Cardiac muscle cell (in vitro differentiated cells and primary cell): ENCODE measurements around the gene SEC14L1. TPM values are rescaled to one million over a fixed set of nuclear protein-coding genes. Genes with fewer than 3 reads are reported as not detected.

Experiments used
- DNase-seq, 2 donors: peaks; one replicate each; pipeline versions ENCODE4 v3.0.0 to v3.0.0-alpha.2; 2010 to 2017; ENCODE audit warnings: low read depth in 1 of 2, low spot score in 1 of 2
- H3K27ac ChIP-seq: fragments of 200-600 bp; sonication (generic); 2 replicates; pipeline ENCODE4 v1.5.1; 2016
- H3K27me3 ChIP-seq: fragments of 200-600 bp; sonication (generic); 2 replicates; pipeline ENCODE4 v1.6.0; 2016; ENCODE audit warnings: control low read depth
- H3K36me3 ChIP-seq: fragments of 200-600 bp; sonication (generic); 2 replicates; pipeline ENCODE4 v1.5.1; 2016; ENCODE audit warnings: control low read depth
- H3K4me1 ChIP-seq: fragments of 200-600 bp; sonication (generic); 2 replicates; pipeline ENCODE4 v1.8.1; 2017; ENCODE audit warnings: low read depth, mild to moderate bottlenecking, mixed run types
- H3K4me3 ChIP-seq: fragments of 200-600 bp; sonication (generic); 2 replicates; pipeline ENCODE4 v1.5.1; 2016; ENCODE audit warnings: mild to moderate bottlenecking
- H3K9me3 ChIP-seq: fragments of 200-600 bp; sonication (generic); 2 replicates; pipeline ENCODE4 v1.5.1; 2017; ENCODE audit warnings: low read depth, mild to moderate bottlenecking, control low read depth
- polyA plus RNA-seq: library from polyadenylated mRNA; unstranded; fragments of >200 nt; fragmentation: Nextera tagmentation; extraction: Ambion mirVana; gene quantifications from 2 replicates; pipeline ENCODE4 v1.2.1, GENCODE V29; 2016
- total RNA-seq: library from RNA; depleted of rRNA; stranded (reverse); fragments of >200 nt; gene quantifications from 2 replicates; pipeline ENCODE4 v1.2.3, GENCODE V29; 2016
- TF ChIP-seq, protein P1 (sequence below): IDR thresholded peaks from 2 replicates; pipeline ENCODE4 v1.5.1; 2012; ENCODE audit warnings: low read depth, mild to moderate bottlenecking, low read length

The SEC14L1 gene
- total and polyA plus RNA-seq, 2 experiments from 2014 or later = 25.5 to 30.0 TPM

- H3K4me3 ChIP-seq = no peak overlapping the region
- no peaks in the 10 kb centered on the region for H3K4me1 ChIP-seq
- no peaks in the 10 kb centered on the region for H3K9me3 ChIP-seq
- H3K36me3 ChIP-seq = no peaks in the 10 kb centered on the region
- H3K27me3 ChIP-seq = peaks cover 2% of the 10 kb centered on the region
- TF ChIP-seq, protein P1, sequence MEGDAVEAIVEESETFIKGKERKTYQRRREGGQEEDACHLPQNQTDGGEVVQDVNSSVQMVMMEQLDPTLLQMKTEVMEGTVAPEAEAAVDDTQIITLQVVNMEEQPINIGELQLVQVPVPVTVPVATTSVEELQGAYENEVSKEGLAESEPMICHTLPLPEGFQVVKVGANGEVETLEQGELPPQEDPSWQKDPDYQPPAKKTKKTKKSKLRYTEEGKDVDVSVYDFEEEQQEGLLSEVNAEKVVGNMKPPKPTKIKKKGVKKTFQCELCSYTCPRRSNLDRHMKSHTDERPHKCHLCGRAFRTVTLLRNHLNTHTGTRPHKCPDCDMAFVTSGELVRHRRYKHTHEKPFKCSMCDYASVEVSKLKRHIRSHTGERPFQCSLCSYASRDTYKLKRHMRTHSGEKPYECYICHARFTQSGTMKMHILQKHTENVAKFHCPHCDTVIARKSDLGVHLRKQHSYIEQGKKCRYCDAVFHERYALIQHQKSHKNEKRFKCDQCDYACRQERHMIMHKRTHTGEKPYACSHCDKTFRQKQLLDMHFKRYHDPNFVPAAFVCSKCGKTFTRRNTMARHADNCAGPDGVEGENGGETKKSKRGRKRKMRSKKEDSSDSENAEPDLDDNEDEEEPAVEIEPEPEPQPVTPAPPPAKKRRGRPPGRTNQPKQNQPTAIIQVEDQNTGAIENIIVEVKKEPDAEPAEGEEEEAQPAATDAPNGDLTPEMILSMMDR = no peak
- no peak for DNase-seq
- no peak overlapping the region for H3K27ac ChIP-seq
Observed at GRCh38 chr17:77245162-77245926, 104.6 kb downstream of the SEC14L1 start.

GRCh38 chr17:77246110-77247047 is 105.6 kb downstream of the SEC14L1 start:
- TF ChIP-seq, protein P1 = no peak
- no peaks in the 10 kb centered on the region for H3K4me1 ChIP-seq

GRCh38 chr17:77247048-77247541 is 106.3 kb downstream of the SEC14L1 start:
- peak overlapping the region; percentile 38 for H3K4me3 ChIP-seq
- H3K4me1 ChIP-seq = no peaks in the 10 kb centered on the region
- H3K9me3 ChIP-seq = no peaks in the 10 kb centered on the region
- no peaks in the 10 kb centered on the region for H3K36me3 ChIP-seq
- TF ChIP-seq, protein P1 = peak; percentile 86
- H3K27me3 ChIP-seq = peaks cover 2% of the 10 kb centered on the region
- no peak overlapping the region for H3K27ac ChIP-seq
- peak; percentile 88 to 89 for DNase-seq

More at GRCh38 chr17:77246110-77247047, 105.6 kb downstream of the SEC14L1 start:
- Histone ChIP-seq H3K27me3 (peaks cover 2% of the 10 kb centered on the region), H3K4me3 (peak overlapping the region; percentile 38), H3K9me3 (no peaks in the 10 kb centered on the region), H3K36me3 (no peaks in the 10 kb centered on the region), H3K27ac (no peak overlapping the region)
- DNase-seq = no peak

- TF ChIP-seq, protein P1 = no peak
Observed at GRCh38 chr17:77247609-77248008, 106.8 kb downstream of the SEC14L1 start.

GRCh38 chr17:77248216-77249114 is 107.7 kb downstream of the SEC14L1 start:
- Histone ChIP-seq H3K27me3 (peaks cover 2% of the 10 kb centered on the region), H3K36me3 (no peaks in the 10 kb centered on the region), H3K27ac (no peak overlapping the region), H3K4me1 (no peaks in the 10 kb centered on the region), H3K4me3 (no peak overlapping the region), H3K9me3 (no peaks in the 10 kb centered on the region)
- TF ChIP-seq, protein P1 = no peak
- no peak for DNase-seq

More at GRCh38 chr17:77247609-77248008, 106.8 kb downstream of the SEC14L1 start:
- DNase-seq = no peak
- Histone ChIP-seq H3K9me3 (no peaks in the 10 kb centered on the region), H3K4me1 (no peaks in the 10 kb centered on the region), H3K4me3 (peak overlapping the region; percentile 38), H3K36me3 (no peaks in the 10 kb centered on the region), H3K27ac (no peak overlapping the region), H3K27me3 (peaks cover 2% of the 10 kb centered on the region)
